ENCODE data around the gene EIF3A. TPM values are rescaled to one million over a fixed set of nuclear protein-coding genes. Genes with fewer than 3 reads are reported as not detected.

EIF3A gene
- polyA plus RNA-seq, 3 donors: 18.8 to 49.1 (median 24.2) TPM

GRCh38 chr10:118990326-118990725 lies 90.3 kb downstream of the EIF3A start:
- WGBS (ENCODE audit: insufficient coverage): no CpG with 5 or more reads among the region's 1 CpG
- Mint-ChIP-seq H3K36me3 (no peaks in the 10 kb centered on the region), H3K27me3 (ENCODE audit: low read depth in 3 of 3) (peaks cover 2 to 18% (median 6%) of the 10 kb centered on the region in 3 donors), H3K4me3 (no peak overlapping the region), H3K27ac (no peak overlapping the region), H3K4me1 (peaks cover 3% of the 10 kb centered on the region), H3K9me3 (peaks cover 5 to 23% (median 13%) of the 10 kb centered on the region in 7 donors)
- no peak overlapping the region for H3K4me3 ChIP-seq (replicated peaks in 1 of 3; ENCODE audit: low read depth in 2 of 3, low read length in 3 of 3)
- DNase-seq: no peak
- H4K20me1 ChIP-seq (ENCODE audit: insufficient read depth, low read length): no peaks in the 10 kb centered on the region
- no peak for TF ChIP-seq CTCF (IDR thresholded peaks at IDR 0.05)
- H3K27me3 ChIP-seq (ENCODE audit: control insufficient read depth in 2 of 2, insufficient read depth in 2 of 2, low read length in 2 of 2): no peaks in the 10 kb centered on the region
- H3K79me2 ChIP-seq (ENCODE audit: insufficient read depth, low read length): no peaks in the 10 kb centered on the region
- intact Hi-C loops (cut with micrococcal nuclease): no loop called here
- no peak overlapping the region for H3K4me2 ChIP-seq (replicated peaks; ENCODE audit: extremely low read depth, low read length, poor library complexity, severe bottlenecking)
- H3K9ac ChIP-seq (ENCODE audit: insufficient read depth, low read length, poor library complexity, severe bottlenecking): no peak overlapping the region
- no peaks in the 10 kb centered on the region for H3K36me3 ChIP-seq (replicated peaks in 1 of 2; ENCODE audit: control insufficient read depth in 1 of 2, insufficient read depth in 2 of 2, low read length in 2 of 2)
- H2AFZ ChIP-seq (ENCODE audit: insufficient read depth, low read depth, low read length, poor library complexity, severe bottlenecking): no peak overlapping the region
- H3K27ac ChIP-seq (ENCODE audit: low read depth in 1 of 2, low read length in 2 of 2): no peak overlapping the region
- peaks cover 2 to 9% of the 10 kb centered on the region in 2 donors for H3K9me3 ChIP-seq (replicated peaks in 1 of 2; ENCODE audit: control insufficient read depth in 1 of 2, insufficient read depth in 1 of 2, low read length in 2 of 2)
- H3K4me1 ChIP-seq (ENCODE audit: control insufficient read depth in 1 of 2, insufficient read depth in 2 of 2, low read length in 2 of 2): no peaks in the 10 kb centered on the region

GRCh38 chr10:118986815-118987790 lies 93.5 kb downstream of the EIF3A start:
- H4K20me1 ChIP-seq (ENCODE audit: insufficient read depth, low read length): no peaks in the 10 kb centered on the region
- no peaks in the 10 kb centered on the region for H3K4me1 ChIP-seq (ENCODE audit: control insufficient read depth in 1 of 2, insufficient read depth in 2 of 2, low read length in 2 of 2)
- H3K27ac ChIP-seq (ENCODE audit: low read depth in 1 of 2, low read length in 2 of 2): no peak overlapping the region
- Mint-ChIP-seq H3K27me3 (ENCODE audit: low read depth in 3 of 3) (peaks cover 3 to 13% (median 6%) of the 10 kb centered on the region in 3 donors), H3K4me1 (peaks cover 3% of the 10 kb centered on the region), H3K4me3 (no peak overlapping the region), H3K9me3 (peaks cover 10 to 32% (median 23%) of the 10 kb centered on the region in 7 donors), H3K27ac (no peak overlapping the region), H3K36me3 (no peaks in the 10 kb centered on the region)
- no peaks in the 10 kb centered on the region for H3K27me3 ChIP-seq (ENCODE audit: control insufficient read depth in 2 of 2, insufficient read depth in 2 of 2, low read length in 2 of 2)
- H3K4me2 ChIP-seq (replicated peaks; ENCODE audit: extremely low read depth, low read length, poor library complexity, severe bottlenecking): no peak overlapping the region
- H3K36me3 ChIP-seq (replicated peaks in 1 of 2; ENCODE audit: control insufficient read depth in 1 of 2, insufficient read depth in 2 of 2, low read length in 2 of 2): no peaks in the 10 kb centered on the region
- no peak for DNase-seq
- peaks cover 5 to 10% of the 10 kb centered on the region in 2 donors for H3K9me3 ChIP-seq (replicated peaks in 1 of 2; ENCODE audit: control insufficient read depth in 1 of 2, insufficient read depth in 1 of 2, low read length in 2 of 2)
- no peak for TF ChIP-seq CTCF (IDR thresholded peaks at IDR 0.05)
- H3K9ac ChIP-seq (ENCODE audit: insufficient read depth, low read length, poor library complexity, severe bottlenecking): no peak overlapping the region
- intact Hi-C loops (cut with micrococcal nuclease): no loop called here
- H2AFZ ChIP-seq (ENCODE audit: insufficient read depth, low read depth, low read length, poor library complexity, severe bottlenecking): no peak overlapping the region
- no peak overlapping the region for H3K4me3 ChIP-seq (replicated peaks in 1 of 3; ENCODE audit: low read depth in 2 of 3, low read length in 3 of 3)
- no peaks in the 10 kb centered on the region for H3K79me2 ChIP-seq (ENCODE audit: insufficient read depth, low read length)
- 93% methylated on average over 4 of the region's 7 CpGs for WGBS (ENCODE audit: insufficient coverage)
